ENCODE results near the gene CALN1.

The CALN1 gene

GRCh38 chr7:71783779-71784178, 628.4 kb downstream of the CALN1 start:
- ChIA-PET CTCF (no interaction called here), POLR2A (no interaction called here)
- no peaks in the 10 kb centered on the region for H3K9me3 ChIP-seq (ENCODE audit: control insufficient read depth, insufficient read depth, low read depth, low read length)
- no peaks in the 10 kb centered on the region for H3K4me1 ChIP-seq (ENCODE audit: control insufficient read depth, insufficient read depth, low read length)
- H3K36me3 ChIP-seq (ENCODE audit: control insufficient read depth in 2 of 2, insufficient read depth in 1 of 2, low read length in 2 of 2) = no peaks in the 10 kb centered on the region
- TF ChIP-seq ZNF2 (tag by site-specific recombination; IDR thresholded peaks at IDR 0.05) = no peak
- no peak for TF ChIP-seq ZNF114 (tag by site-specific recombination; IDR thresholded peaks at IDR 0.05)
- no peak for TF ChIP-seq ZNF830 (tag by site-specific recombination; IDR thresholded peaks at IDR 0.05; ENCODE audit: low read depth)
- no peak for TF ChIP-seq ZNF776 (tag by site-specific recombination; IDR thresholded peaks at IDR 0.05; ENCODE audit: borderline replicate concordance)
- TF ChIP-seq WT1 (tag by site-specific recombination; IDR thresholded peaks at IDR 0.05) = no peak
- no peak for TF ChIP-seq ZBTB20 (tag by site-specific recombination; IDR thresholded peaks at IDR 0.05)
- H3K4me3 ChIP-seq (ENCODE audit: low read depth, low read length) = no peak overlapping the region
- no peak overlapping the region for H3K27ac ChIP-seq (ENCODE audit: extremely low read depth, low read depth, low read length)

- ChIA-PET CTCF (no interaction called here), POLR2A (no interaction called here)
- no peak overlapping the region for H3K27ac ChIP-seq (ENCODE audit: extremely low read depth, low read depth, low read length)
- H3K4me3 ChIP-seq (ENCODE audit: low read depth, low read length) = no peak overlapping the region
- no peaks in the 10 kb centered on the region for H3K4me1 ChIP-seq (ENCODE audit: control insufficient read depth, insufficient read depth, low read length)
- H3K36me3 ChIP-seq (ENCODE audit: control insufficient read depth in 2 of 2, insufficient read depth in 1 of 2, low read length in 2 of 2) = no peaks in the 10 kb centered on the region
- TF ChIP-seq ZNF174 (tag by site-specific recombination; IDR thresholded peaks at IDR 0.05) (no peak), PRDM1 (tag by site-specific recombination; IDR thresholded peaks at IDR 0.05) (no peak), ZNF544 (tag by site-specific recombination; IDR thresholded peaks at IDR 0.05) (no peak), ZNF202 (tag by site-specific recombination; IDR thresholded peaks at IDR 0.05; ENCODE audit: borderline replicate concordance) (no peak), HOXA7 (CRISPR knock-in tag; IDR thresholded peaks at IDR 0.05; ENCODE audit: borderline replicate concordance) (no peak), KLF1 (tag by site-specific recombination; IDR thresholded peaks at IDR 0.05) (no peak), ZNF248 (tag by site-specific recombination; IDR thresholded peaks at IDR 0.05) (no peak), ZNF292 (tag by site-specific recombination; IDR thresholded peaks at IDR 0.05; ENCODE audit: borderline replicate concordance, low read depth) (no peak), ZNF416 (tag by site-specific recombination; IDR thresholded peaks at IDR 0.05) (no peak), ZNF37A (tag by site-specific recombination; IDR thresholded peaks at IDR 0.05) (no peak), ZBTB20 (tag by site-specific recombination; IDR thresholded peaks at IDR 0.05) (no peak), KLF8 (tag by site-specific recombination; IDR thresholded peaks at IDR 0.05) (no peak)
- TF ChIP-seq, protein P1, sequence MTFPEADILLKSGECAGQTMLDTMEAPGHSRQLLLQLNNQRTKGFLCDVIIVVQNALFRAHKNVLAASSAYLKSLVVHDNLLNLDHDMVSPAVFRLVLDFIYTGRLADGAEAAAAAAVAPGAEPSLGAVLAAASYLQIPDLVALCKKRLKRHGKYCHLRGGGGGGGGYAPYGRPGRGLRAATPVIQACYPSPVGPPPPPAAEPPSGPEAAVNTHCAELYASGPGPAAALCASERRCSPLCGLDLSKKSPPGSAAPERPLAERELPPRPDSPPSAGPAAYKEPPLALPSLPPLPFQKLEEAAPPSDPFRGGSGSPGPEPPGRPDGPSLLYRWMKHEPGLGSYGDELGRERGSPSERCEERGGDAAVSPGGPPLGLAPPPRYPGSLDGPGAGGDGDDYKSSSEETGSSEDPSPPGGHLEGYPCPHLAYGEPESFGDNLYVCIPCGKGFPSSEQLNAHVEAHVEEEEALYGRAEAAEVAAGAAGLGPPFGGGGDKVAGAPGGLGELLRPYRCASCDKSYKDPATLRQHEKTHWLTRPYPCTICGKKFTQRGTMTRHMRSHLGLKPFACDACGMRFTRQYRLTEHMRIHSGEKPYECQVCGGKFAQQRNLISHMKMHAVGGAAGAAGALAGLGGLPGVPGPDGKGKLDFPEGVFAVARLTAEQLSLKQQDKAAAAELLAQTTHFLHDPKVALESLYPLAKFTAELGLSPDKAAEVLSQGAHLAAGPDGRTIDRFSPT (tag by site-specific recombination; IDR thresholded peaks at IDR 0.05) = no peak
- TF ChIP-seq, protein P2, sequence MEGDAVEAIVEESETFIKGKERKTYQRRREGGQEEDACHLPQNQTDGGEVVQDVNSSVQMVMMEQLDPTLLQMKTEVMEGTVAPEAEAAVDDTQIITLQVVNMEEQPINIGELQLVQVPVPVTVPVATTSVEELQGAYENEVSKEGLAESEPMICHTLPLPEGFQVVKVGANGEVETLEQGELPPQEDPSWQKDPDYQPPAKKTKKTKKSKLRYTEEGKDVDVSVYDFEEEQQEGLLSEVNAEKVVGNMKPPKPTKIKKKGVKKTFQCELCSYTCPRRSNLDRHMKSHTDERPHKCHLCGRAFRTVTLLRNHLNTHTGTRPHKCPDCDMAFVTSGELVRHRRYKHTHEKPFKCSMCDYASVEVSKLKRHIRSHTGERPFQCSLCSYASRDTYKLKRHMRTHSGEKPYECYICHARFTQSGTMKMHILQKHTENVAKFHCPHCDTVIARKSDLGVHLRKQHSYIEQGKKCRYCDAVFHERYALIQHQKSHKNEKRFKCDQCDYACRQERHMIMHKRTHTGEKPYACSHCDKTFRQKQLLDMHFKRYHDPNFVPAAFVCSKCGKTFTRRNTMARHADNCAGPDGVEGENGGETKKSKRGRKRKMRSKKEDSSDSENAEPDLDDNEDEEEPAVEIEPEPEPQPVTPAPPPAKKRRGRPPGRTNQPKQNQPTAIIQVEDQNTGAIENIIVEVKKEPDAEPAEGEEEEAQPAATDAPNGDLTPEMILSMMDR (tag by site-specific recombination; IDR thresholded peaks at IDR 0.05) = no peak
- TF ChIP-seq, protein P3, sequence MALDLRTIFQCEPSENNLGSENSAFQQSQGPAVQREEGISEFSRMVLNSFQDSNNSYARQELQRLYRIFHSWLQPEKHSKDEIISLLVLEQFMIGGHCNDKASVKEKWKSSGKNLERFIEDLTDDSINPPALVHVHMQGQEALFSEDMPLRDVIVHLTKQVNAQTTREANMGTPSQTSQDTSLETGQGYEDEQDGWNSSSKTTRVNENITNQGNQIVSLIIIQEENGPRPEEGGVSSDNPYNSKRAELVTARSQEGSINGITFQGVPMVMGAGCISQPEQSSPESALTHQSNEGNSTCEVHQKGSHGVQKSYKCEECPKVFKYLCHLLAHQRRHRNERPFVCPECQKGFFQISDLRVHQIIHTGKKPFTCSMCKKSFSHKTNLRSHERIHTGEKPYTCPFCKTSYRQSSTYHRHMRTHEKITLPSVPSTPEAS (tag by site-specific recombination; IDR thresholded peaks at IDR 0.05) = no peak
- TF ChIP-seq, protein P4, sequence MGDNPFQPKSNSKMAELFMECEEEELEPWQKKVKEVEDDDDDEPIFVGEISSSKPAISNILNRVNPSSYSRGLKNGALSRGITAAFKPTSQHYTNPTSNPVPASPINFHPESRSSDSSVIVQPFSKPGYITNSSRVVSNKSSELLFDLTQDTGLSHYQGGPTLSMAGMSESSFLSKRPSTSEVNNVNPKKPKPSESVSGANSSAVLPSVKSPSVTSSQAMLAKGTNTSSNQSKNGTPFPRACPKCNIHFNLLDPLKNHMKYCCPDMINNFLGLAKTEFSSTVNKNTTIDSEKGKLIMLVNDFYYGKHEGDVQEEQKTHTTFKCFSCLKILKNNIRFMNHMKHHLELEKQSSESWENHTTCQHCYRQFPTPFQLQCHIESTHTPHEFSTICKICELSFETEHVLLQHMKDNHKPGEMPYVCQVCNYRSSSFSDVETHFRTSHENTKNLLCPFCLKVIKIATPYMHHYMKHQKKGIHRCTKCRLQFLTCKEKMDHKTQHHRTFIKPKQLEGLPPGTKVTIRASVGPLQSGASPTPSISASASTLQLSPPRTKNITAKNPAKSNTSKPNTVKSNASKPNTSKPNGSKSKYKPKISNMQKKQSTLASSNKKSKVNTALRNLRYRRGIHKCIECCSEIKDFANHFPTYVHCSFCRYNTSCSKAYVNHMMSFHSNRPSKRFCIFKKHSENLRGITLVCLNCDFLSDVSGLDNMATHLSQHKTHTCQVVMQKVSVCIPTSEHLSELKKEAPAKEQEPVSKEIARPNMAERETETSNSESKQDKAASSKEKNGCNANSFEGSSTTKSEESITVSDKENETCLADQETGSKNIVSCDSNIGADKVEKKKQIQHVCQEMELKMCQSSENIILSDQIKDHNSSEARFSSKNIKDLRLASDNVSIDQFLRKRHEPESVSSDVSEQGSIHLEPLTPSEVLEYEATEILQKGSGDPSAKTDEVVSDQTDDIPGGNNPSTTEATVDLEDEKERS (tag by site-specific recombination; IDR thresholded peaks at IDR 0.05) = no peak
- H3K9me3 ChIP-seq (ENCODE audit: control insufficient read depth, insufficient read depth, low read depth, low read length) = no peaks in the 10 kb centered on the region
Measured at GRCh38 chr7:71782051-71782450, 630.1 kb downstream of the CALN1 start.
